Left ventricle myocardium superior (tissue), 1 donor: ENCODE results near the gene CNOT8. TPM values are rescaled to one million over a fixed set of nuclear protein-coding genes. Genes with fewer than 3 reads are reported as not detected.
"Not testable (repeated sequence)": the region's sequence is repeated elsewhere in the genome, so short reads cannot be mapped to it uniquely, and the experiment has no call there.

ENCODE experiments used
- ATAC-seq: fragments of 200-7000 bp; cut with Tn5 transposase; one replicate; pipeline ENCODE4 v1.9.1; 2020; ENCODE audit warnings: mild to moderate bottlenecking, moderate library complexity
- DNase-seq: peaks from one replicate; pipeline ENCODE4 v3.0.0-alpha.2; 2020
- intact Hi-C: fragments of 100-400 bp; cut with micrococcal nuclease; formaldehyde crosslinking; loops from one replicate; pipeline ENCODE4 v1.11.0; 2022
- total RNA-seq: library from RNA; stranded (reverse); fragmentation: NEBNext Ultra II Directional; extraction: Animal tissue kit (Norgen Biotek cat#: 25700); gene quantifications from one replicate; pipeline ENCODE4 v1.2.1, GENCODE V29; 2021
- donor health status: DM: no; HTN: yes; CAD: no; lungs with severe emphysema.

Gene CNOT8
- total RNA-seq, 1 donor from 2014 or later = 26.1 TPM

GRCh38 chr5:154831451-154831850, 27.0 kb upstream of the CNOT8 start:
- ATAC-seq (no peak), DNase-seq (no peak)
- intact Hi-C loops = no loop called here

GRCh38 chr5:154832804-154833203, 25.6 kb upstream of the CNOT8 start:
- DNase-seq, intact Hi-C loops, ATAC-seq: not testable (repeated sequence)

- intact Hi-C loops = no loop called here
These were observed 24.4 kb upstream of the CNOT8 start for GRCh38 chr5:154834053-154834452.

DNA sequence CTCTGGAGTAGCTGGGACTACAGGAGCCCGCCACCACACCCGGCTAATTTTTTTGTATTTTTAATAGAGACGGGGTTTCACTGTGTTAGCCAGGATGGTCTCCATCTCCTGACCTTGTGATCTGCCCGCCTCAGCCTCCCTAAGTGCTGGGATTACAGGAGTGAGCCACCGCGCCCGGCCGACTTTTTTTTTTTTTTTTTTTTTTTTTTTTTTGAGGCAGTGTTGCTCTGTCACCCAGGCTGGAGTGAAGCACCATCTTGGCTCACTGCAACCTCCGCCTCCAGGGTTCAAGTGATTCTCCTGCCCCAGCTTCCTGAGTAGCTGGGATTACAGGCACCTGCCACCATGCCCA, 22.8 kb upstream of the CNOT8 start:
- DNase-seq, ATAC-seq, intact Hi-C loops: not testable (repeated sequence)

More at GRCh38 chr5:154834053-154834452, 24.4 kb upstream of the CNOT8 start:
- ATAC-seq = no peak
- no peak for DNase-seq

GRCh38 chr5:154836225-154836624, 22.2 kb upstream of the CNOT8 start:
- no peak for ATAC-seq

GRCh38 chr5:154837009-154837901, 21.2 kb upstream of the CNOT8 start:
- DNase-seq = no peak
- intact Hi-C loops = no loop called here
- ATAC-seq = no peak

More at GRCh38 chr5:154836225-154836624, 22.2 kb upstream of the CNOT8 start:
- no peak for DNase-seq
- intact Hi-C loops = no loop called here

- intact Hi-C loops = no loop called here
- ATAC-seq = peak; percentile 37
- DNase-seq = no peak
These were observed 17.8 kb upstream of the CNOT8 start for GRCh38 chr5:154840435-154841272.

GRCh38 chr5:154841273-154841661, 17.2 kb upstream of the CNOT8 start:
- intact Hi-C loops = no loop called here
- ATAC-seq = peak; percentile 13
- DNase-seq = no peak

- ATAC-seq (no peak), DNase-seq (no peak)
- intact Hi-C loops = no loop called here
These were observed 15.5 kb upstream of the CNOT8 start for GRCh38 chr5:154842689-154843530.

GRCh38 chr5:154844809-154845208, 13.6 kb upstream of the CNOT8 start:
- intact Hi-C loops = no loop called here
- ATAC-seq (no peak), DNase-seq (no peak)

DNA sequence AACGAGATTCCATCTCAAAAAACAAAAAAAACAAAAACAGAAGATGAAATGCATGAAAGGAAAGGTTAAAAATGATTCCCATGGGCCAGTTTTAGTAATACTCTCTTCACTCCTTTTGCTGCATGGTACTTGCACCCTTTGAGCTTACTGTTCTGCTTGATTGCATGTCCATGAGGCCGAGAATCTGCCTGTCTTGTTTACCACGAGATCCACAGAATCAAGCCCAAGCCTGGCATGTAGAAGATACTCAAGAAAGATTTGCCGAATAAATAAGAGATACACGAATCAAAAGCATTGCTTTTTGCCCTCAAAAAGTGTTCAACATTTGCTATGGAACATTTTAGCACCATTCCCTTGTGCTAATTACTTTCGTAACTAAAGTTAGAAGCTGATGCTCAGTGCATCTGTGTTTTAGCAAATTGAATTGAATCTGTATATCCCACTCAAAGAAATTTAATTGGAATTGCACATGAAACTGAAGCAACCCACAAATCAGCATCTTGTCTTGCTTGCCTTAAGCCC, 9.1 kb upstream of the CNOT8 start:
- intact Hi-C loops = no loop called here
- ATAC-seq (no peak), DNase-seq (no peak)

GRCh38 chr5:154849791-154850201, 8.6 kb upstream of the CNOT8 start:
- intact Hi-C loops = no loop called here
- peak; percentile 56 for ATAC-seq
- no peak for DNase-seq

DNA sequence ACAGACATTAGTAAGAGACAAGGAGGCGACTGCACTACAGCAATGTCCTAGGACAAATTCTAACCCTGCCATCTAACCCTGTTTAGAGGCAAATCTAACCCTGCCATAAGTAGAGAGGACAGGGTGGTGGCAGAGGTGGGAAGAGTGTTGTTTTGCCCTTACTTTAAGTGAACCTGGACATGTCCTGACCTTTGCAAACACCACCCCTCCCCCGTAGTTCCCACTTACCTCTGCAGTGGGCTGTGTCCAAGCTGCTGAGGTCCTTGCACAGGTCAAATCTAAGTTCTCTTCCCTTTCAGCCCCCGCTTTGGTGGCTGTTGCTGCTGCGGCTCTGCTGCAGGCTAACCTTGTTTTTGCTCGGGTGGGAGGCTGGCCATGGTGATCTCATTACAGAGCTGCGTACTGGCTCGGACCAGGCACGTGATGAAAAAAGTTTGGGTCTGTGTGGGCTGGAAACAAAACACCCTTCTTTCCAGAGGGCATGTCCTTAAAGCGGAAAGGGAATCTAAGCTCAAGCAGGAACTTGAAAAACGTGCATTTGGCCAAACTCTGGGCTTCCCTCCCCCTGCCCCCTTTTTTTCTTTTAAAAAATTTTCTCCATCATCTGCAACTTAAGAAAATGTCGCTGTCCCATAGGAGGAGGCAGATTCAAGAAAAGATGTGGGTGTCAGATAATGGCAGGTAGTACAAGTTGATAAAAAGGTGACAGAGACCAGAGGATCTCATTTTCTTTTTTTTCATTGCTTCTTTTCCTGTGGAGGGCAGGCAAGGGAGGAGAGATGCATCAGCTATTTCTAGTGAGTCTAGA, 8.0 kb upstream of the CNOT8 start, which contains the start of gene FAXDC2:
TSS of gene FAXDC2 (minus strand) at position 349 of the 808 bp plus-strand sequence. CDS start 12,425 bp downstream, outside the sequence.
- ATAC-seq (peak; percentile 98), DNase-seq (peak; percentile 79)
- intact Hi-C loops = no loop called here

GRCh38 chr5:154851351-154851750, 7.1 kb upstream of the CNOT8 start:
- intact Hi-C loops = no loop called here
- no peak for DNase-seq
- ATAC-seq = no peak

DNA sequence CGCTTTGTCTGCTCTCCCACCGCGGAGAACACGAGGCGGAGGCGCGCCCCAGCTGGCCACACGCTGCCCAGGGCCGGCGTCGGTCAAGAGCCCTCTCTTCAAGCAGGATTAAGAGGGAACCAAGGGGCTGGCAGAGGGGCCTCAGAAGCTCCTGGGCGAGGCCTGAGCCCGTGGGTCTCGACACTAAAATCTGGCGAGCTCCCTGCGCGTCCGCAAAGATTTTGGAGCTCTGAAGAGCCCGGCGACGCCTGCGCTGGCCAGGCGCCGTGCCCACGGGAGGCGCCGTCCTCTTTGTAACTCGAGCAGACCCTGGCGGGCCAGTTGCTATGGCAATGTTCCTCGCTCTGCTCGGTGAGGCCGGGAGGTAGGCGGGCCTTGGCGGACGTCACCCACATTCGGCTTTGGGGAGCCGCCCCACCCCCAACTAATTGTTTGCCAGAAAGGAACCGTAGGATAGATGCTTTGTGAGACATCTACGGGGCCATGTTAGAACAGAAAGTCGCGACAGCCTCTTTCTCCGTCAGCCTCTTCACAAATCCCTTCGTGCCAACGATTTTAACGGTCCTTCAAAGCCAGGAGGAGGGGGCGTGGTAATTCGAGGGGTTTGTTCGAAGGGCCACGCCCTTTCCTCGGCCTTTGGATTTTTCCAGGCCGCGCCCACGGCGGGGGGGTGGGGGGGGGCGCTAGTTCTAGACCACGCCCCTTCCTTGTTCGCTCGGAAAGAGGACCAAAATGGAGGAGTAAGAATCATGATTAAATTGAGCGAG, 714 bp upstream of the CNOT8 start:
- intact Hi-C loops = no loop called here
- DNase-seq = peak; percentile 96
- peak; percentile 83 for ATAC-seq

DNA sequence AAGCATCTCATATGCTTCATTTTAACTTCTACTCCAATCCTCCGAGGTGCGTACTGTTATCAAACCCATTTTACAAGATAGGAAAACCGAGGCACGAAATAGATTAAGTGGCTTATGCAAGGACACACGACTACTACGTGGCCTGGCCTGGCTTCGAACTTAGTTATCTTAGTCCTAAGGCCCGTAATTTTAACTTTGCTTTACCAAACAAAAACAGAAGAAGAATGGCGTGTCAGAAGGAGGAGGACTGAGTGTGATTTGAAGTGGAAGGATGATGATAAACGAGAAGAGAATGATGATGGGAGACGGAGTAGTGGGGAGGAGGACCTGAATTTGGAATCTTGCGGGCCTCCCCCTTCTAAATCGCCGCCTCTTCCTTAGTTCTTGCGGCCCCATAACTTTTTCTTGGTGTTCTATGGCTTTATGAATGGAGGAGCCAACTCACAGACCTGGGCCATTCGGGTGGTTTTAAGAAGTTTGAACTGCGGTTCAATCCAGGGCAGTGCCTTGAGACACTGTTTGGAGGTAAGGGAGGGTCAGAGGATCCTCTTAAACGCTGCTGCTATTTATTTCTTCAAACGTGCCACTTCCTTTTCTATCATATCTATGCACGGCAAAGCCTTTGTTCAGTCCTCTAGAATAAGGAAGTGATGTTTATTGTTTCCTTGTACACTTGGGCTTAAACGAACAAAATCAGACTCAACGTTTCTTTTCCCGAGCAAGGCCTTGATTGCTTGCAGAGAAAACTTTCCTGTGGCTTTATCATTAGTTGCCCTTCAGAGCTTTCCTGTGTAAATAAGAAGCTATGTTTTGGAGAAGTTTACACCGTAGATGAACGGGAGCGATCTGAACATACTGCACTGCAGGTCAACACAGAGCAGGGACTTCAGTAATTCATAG, 795 bp downstream of the CNOT8 start:
- ATAC-seq (no peak), DNase-seq (no peak)
- intact Hi-C loops = no loop called here
